ENCODE measurements around the gene RCAN2.

Gene RCAN2

GRCh38 chr6:46381579-46381978 lies 109.7 kb downstream of the RCAN2 start:
- in situ Hi-C loops (cut with HindIII; ENCODE audit: low sequenced_read_pairs) = no loop called here
- H3K4me3 ChIP-seq (ENCODE audit: low read depth, low read length) = no peak overlapping the region
- TF ChIP-seq, protein P1, sequence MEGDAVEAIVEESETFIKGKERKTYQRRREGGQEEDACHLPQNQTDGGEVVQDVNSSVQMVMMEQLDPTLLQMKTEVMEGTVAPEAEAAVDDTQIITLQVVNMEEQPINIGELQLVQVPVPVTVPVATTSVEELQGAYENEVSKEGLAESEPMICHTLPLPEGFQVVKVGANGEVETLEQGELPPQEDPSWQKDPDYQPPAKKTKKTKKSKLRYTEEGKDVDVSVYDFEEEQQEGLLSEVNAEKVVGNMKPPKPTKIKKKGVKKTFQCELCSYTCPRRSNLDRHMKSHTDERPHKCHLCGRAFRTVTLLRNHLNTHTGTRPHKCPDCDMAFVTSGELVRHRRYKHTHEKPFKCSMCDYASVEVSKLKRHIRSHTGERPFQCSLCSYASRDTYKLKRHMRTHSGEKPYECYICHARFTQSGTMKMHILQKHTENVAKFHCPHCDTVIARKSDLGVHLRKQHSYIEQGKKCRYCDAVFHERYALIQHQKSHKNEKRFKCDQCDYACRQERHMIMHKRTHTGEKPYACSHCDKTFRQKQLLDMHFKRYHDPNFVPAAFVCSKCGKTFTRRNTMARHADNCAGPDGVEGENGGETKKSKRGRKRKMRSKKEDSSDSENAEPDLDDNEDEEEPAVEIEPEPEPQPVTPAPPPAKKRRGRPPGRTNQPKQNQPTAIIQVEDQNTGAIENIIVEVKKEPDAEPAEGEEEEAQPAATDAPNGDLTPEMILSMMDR (IDR thresholded peaks at IDR 0.05; ENCODE audit: low read depth, low read length, missing control alignments) = no peak
- DNase-seq (ENCODE audit: low read depth) = no peak

DNA sequence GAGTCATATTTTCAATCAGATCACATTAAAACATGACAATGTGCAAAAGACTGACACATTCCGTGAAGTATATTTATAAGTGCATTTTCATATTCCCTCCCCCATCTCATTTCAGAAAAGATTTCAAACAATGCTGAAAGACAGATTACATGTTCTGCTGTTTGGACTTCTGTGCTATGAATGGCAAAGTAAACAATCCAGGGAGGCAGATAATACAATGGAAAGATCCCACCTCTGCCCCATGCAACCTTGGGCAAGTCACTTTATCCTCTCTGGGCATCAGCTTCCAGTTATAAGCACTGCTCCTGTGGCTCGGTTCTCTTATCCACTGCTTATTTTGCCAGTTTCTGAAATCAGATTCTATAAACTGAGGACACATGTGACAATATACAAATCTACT lies 110.2 kb downstream of the RCAN2 start:
- no peak for DNase-seq (ENCODE audit: low read depth)
- in situ Hi-C loops (cut with HindIII; ENCODE audit: low sequenced_read_pairs) = no loop called here
- H3K4me3 ChIP-seq (ENCODE audit: low read depth, low read length) = no peak overlapping the region
- TF ChIP-seq, protein P1 (IDR thresholded peaks at IDR 0.05; ENCODE audit: low read depth, low read length, missing control alignments) = no peak

GRCh38 chr6:46380152-46380807 lies 111.0 kb downstream of the RCAN2 start:
- in situ Hi-C loops (cut with HindIII; ENCODE audit: low sequenced_read_pairs) = no loop called here
- TF ChIP-seq, protein P1 (IDR thresholded peaks at IDR 0.05; ENCODE audit: low read depth, low read length, missing control alignments) = no peak
- no peak for DNase-seq (ENCODE audit: low read depth)
- no peak overlapping the region for H3K4me3 ChIP-seq (ENCODE audit: low read depth, low read length)

GRCh38 chr6:46378882-46379416 lies 112.3 kb downstream of the RCAN2 start:
- no peak for DNase-seq (ENCODE audit: low read depth)
- H3K4me3 ChIP-seq (ENCODE audit: low read depth, low read length) = no peak overlapping the region
- TF ChIP-seq, protein P1 (IDR thresholded peaks at IDR 0.05; ENCODE audit: low read depth, low read length, missing control alignments) = no peak
- in situ Hi-C loops (cut with HindIII; ENCODE audit: low sequenced_read_pairs) = loop anchor here (5.0 kb wide), 1 partner anchor 37 kb away; no protein-coding TSS in a partner anchor

DNA sequence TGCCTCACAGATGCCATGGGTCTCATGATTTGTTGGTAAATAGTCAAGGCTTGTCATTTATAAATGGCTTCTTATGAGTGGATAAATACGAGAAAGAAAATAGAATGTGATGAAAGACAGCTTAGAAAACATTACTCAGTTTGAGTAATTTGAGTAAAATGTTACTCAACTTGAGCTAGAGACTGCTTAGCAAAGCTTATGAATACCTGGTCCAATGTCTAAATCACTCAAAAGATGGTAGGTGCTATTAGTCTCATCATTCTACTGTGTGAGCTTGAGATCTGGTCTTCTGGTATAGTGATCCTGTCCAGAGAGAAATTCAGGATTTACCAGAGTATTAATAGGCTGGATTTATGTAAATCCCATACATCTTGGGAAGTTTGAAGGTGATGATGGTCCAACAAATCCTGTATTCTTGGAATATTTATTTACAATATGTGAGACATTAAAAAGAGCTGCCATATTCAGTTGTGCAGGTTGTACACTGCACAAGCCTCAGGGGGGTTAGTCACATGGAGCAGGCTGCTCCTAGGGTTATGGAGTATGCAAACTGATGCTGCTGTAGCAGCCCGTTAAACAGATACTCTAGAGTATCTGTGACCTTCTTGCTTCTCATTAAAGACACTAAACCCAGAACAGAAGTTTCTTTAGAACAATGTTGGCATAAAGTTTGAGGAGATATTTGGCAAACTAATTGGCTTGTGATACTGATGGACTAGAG lies 112.9 kb downstream of the RCAN2 start:
- DNase-seq (ENCODE audit: low read depth) = no peak
- TF ChIP-seq, protein P1 (IDR thresholded peaks at IDR 0.05; ENCODE audit: low read depth, low read length, missing control alignments) = no peak
- in situ Hi-C loops (cut with HindIII; ENCODE audit: low sequenced_read_pairs) = loop anchor here (5.0 kb wide), 1 partner anchor 36 kb away; no protein-coding TSS in a partner anchor
- no peak overlapping the region for H3K4me3 ChIP-seq (ENCODE audit: low read depth, low read length)

DNA sequence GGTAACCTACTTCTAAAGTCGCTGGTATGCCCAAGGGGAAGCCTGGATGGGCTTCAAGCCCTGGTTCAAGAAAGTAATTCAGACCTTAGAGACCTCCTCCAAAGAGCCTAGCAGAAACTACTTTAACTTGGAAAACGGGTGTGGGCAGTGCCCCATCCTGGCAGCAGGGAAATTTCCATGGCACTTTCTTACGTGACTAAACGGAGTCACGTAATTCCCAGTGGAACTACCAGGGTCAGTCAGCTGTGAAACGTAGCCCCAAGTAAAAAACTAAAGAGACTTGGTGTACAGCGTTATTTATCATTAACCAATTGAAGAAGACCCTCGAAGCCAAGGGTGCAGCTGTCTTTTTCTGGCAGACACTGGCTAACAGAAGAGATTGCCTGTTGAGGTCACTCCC lies 114.0 kb downstream of the RCAN2 start:
- no peak for DNase-seq (ENCODE audit: low read depth)
- in situ Hi-C loops (cut with HindIII; ENCODE audit: low sequenced_read_pairs) = loop anchor here (5.0 kb wide), 1 partner anchor 35 kb away; no protein-coding TSS in a partner anchor
- H3K4me3 ChIP-seq (ENCODE audit: low read depth, low read length) = no peak overlapping the region
- TF ChIP-seq, protein P1 (IDR thresholded peaks at IDR 0.05; ENCODE audit: low read depth, low read length, missing control alignments) = no peak
